ENCODE data around the gene SERPINB4.
"Not testable (repeated sequence)": the region's sequence is repeated elsewhere in the genome, so short reads cannot be mapped to it uniquely, and the experiment has no call there.

SERPINB4 gene

GRCh38 chr18:63644142-63644541 lies at the start of gene SERPINB4:
Gene SERPINB4 (minus strand): TSS chr18:63644256. CDS start chr18:63643577, 679 bp downstream.
- DNase-seq (ENCODE audit: low read depth) = not testable (repeated sequence)

- DNase-seq (ENCODE audit: low read depth) = no peak
Observed at GRCh38 chr18:63689064-63689463, 45.0 kb upstream of the SERPINB4 start.

DNA sequence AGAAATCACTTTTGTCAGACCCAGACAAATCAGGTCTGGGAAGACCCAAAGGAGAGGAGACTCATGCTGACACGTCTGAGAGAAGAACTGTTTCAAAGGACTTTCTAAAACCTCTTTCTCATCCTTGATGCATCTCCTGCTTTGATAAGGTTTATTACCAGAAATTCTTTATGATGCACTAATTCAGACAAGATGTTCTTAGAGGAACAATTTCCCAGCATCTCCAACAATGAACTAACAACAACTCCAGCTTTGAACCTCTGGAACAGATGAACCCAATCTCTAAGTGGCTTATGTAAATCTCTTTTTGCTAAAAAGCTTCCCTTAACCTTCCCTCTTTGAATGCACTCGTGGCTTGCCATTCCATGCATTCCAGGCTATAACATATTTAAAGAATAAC lies 42.8 kb upstream of the SERPINB4 start:
- DNase-seq (ENCODE audit: low read depth) = no peak

DNA sequence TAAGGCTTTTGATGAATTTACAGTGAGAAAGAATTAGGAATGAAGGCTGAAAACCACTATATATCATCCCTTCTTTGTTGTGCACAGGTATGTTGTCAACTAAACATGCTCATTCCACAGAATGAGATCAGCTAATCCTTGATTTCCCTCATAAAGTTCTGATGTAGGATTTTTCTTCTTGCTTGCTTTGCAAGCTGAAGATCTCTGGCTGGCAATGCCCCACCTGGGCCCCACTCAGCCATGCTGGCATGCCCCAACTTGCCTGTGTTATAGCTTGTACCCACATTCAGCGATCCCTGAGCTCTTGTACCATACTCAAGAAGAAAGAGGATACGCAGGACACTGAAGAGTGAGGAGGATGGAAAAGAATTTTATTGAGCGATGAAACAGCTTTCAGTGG lies 40.7 kb upstream of the SERPINB4 start:
- DNase-seq (ENCODE audit: low read depth) = no peak

DNA sequence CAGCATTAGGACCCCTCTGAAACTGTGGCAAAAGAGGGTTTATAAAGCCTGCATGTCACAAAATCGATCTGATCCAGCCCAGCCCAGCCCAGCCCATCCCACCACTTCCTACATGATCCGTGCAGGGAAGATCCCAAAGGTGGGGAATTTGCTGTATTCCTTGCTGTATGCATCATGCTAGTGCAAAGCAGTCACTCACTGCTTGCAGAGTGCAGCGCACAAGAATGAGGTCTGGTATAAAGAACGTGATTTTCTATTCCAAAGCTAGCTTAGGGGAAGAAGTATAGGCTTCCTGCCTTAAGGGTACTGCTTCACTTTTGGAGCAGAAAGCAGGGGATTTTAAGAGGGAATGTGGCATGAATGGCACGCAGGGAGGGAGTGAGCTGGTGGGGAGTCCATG lies 39.8 kb upstream of the SERPINB4 start:
- no peak for DNase-seq (ENCODE audit: low read depth)

- DNase-seq (ENCODE audit: low read depth) = peak; percentile 60
Observed at GRCh38 chr18:63683152-63683551, 39.1 kb upstream of the SERPINB4 start.

DNA sequence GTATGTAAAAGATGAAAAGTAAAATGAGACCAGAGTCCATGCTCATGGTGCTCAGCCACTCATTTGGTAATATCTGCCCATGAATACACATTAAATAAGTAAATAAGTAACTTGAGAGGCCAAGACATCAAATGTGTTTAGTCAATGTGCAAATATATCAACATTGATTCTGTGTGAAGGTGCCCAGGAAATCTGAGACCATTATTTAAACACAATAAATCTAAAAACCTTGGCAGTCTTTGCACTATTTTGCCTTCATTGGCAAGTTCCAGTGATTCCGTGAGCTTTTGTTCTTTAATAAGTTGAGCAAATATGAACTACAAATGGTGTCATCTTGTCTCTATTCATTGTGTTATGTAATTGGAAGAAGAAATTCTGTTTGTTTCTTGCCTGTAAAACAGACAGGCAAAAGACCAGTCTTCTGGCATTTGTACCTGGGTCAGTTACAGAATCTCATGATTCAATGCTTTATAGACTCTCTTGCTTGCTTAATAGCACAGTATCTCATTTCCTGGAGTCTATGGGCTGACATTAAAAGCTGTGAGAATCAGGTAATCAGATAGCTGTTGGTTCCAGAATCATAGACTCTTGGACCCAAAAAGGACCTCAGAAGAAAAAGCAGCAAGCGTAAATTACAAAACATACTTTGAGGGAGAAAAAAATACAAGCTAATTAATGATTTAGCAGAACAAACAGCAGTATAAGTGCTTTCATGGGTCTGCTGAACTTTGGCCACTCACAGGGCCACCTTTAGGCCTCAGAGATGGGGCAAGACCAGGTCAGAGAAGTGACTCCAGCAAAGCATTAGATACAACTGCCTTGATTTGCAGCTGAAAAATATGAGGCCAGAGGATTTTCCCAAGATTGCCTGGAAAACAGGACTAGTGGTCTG lies 37.6 kb upstream of the SERPINB4 start:
- DNase-seq (ENCODE audit: low read depth) = no peak

GRCh38 chr18:63679820-63680606 lies 36.0 kb upstream of the SERPINB4 start:
- no peak for DNase-seq (ENCODE audit: low read depth)

DNA sequence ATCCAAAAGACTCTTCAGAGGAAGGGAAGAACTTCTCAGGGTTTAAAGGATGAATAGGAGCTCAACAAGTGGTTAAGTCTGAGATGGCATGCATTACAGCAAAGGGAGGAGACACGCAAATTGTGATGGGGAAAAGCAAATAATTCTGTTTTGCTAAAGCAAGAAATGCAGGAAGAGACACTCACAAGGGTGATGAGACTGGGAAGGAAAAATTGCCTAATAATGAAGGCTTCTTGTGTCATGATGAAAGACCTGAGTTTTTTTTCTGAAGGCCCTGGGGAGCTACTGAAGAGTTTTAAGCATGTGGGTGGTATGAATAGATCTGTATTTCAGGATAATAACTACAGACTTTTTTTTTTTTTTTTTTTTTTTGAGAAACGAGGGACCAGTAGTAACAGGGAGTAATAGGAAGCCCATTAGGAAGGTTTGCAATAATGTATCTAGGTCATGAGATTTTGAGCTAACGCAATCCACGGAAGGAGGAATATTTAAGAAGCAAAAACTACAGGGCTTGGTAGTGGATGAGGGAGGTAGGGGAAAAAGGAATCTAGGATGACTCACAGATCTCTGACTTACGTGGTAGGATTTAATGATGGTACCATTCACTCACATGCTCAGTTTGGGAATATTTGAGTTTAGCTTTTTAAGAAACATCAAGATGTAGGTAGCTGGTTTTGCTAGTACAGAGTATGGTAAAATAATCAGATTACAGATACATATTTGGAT lies 33.6 kb upstream of the SERPINB4 start:
- DNase-seq (ENCODE audit: low read depth) = no peak

GRCh38 chr18:63676526-63677323 lies 32.7 kb upstream of the SERPINB4 start:
- DNase-seq (ENCODE audit: low read depth) = no peak

GRCh38 chr18:63664571-63664970 lies 20.5 kb upstream of the SERPINB4 start:
- no peak for DNase-seq (ENCODE audit: low read depth)

DNA sequence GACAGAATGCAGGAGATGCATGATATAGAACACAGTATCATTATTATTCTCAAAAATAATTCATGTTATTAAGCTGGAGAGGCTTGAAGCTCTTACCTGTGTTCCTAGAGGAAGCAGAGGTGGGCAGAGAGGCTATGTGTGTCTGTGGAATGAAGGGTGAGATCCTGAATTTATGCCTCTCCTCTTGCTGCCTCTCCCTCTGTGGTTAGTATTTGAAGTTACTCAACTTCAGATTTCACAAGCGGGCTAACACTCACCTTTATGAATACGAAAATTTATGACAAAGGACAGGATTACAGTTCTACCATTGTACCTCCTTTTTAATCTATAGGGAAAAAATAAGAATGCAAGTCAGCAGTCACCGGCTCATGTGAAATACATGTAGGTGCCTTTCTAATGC lies 17.7 kb upstream of the SERPINB4 start, which contains the start of gene SERPINB3:
SERPINB3 (minus strand) TSS at position 144 of the 400 bp plus-strand sequence. CDS start 677 bp downstream, outside the sequence.
- not testable (repeated sequence) for DNase-seq (ENCODE audit: low read depth)

GRCh38 chr18:63658920-63659319 lies 14.9 kb upstream of the SERPINB4 start:
- not testable (repeated sequence) for DNase-seq (ENCODE audit: low read depth)

DNA sequence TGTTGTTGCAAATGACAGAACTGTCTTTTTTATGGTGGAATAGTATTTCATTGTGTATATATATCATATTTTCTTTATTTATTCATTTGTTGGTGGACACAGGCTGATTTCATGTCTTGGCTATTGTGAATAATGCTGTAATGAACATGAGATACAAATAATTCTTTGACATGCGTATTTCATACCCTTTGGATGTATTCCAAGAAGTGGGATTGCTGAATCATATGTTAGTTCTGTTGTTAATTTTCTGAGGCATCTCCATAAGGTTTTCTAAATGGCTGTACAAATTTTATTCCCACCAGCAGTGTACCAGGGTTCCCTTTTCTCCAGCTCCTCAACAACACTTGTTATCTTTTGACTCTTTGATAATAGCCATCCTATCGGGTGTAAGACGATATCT lies 6.2 kb upstream of the SERPINB4 start:
- DNase-seq (ENCODE audit: low read depth) = not testable (repeated sequence)

DNA sequence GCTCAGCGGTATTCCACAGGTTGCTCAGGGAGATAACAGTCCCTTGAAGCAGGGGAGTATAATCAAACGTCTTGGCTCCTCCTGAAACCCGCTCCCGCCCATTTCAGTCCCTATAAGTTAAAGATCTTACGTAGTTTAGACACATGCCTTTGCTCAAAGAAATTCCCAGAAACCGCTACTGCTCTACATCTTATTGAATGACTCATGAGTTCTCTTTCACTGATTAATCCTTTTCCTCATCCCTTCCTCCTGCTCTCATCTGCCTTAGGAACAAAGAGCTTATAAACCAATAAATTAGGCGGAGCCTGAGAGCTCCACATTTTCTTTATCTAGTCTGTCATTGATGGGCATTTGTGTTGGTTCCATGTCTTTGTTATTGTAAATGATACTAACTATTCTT lies 4.2 kb upstream of the SERPINB4 start:
- DNase-seq (ENCODE audit: low read depth) = no peak

- no peak for DNase-seq (ENCODE audit: low read depth)
Observed at GRCh38 chr18:63646936-63647335, 2.9 kb upstream of the SERPINB4 start.

DNA sequence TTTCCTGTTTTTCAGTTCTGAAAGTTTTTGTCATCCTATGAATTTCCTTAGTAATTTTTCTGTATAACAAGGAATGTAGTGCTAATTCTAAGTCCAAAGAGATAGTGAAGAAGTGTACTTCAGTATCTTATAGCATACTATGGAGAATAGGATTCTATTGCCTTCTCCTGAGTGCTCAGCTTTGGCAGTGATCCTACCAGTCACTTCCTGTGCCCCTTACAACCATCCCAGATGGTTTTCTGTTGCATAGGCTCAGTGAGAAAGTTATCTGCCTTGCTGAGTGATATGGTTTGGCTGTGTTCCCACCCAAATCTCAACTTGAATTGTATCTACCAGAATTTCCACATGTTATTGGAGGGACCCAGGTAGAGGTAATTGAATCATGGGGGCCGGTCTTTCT lies 638 bp upstream of the SERPINB4 start:
- not testable (repeated sequence) for DNase-seq (ENCODE audit: low read depth)

DNA sequence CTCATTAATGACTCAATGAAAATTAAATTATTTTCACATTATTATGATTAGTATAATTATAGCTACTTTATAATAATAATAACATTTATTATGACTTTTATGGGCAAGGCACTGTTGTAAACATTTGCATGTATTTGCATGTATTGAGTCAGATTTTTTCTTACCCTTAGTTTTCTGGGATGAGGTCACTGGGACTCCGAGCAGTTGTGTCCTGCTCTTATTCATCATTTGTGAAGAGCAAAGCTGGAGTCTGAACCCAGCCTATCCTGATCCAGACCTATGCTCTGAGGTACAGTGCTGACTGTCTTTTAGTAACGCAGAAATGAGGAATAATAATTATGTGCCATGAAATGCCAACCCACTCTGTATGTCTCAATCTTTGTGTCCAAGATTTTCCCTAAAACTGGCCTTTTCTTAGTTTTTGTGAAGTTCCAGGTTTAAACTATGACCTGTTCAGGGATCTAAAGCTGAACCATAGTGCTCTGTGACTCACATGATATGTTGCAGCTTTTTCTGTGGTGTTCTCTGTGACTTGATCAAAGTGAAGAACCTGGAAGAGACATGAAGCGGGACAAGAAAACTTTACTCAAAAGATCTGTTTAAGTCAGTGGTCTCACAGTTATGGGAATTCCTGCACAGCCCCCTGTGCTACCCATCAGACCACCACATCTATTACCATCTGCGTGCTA lies 1.2 kb downstream of the SERPINB4 start:
- DNase-seq (ENCODE audit: low read depth) = not testable (repeated sequence)

DNA sequence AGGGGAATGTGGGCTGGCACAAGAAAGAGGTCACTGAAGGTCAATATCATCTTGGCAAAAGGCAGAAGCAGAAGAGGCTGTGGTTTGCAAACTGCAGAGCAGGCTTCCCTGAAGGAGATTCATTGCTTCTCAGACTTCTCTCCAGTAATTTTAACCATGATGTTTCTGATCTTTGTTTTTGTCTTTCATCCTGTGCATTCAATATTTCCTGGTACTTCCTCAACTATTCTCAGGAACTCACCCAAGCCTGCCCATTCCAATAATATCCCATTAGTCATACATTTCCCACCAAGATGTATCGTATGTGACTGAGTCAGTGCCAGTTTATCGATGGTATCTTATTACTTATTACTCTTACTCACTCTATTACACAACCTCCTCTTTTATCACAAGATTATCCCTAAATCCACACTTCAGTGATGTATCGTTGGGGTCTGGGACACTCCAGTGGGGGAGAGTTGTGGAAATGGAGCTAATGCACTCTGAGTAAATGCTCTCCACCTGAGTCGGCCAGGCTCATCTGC lies 2.8 kb downstream of the SERPINB4 start:
- DNase-seq (ENCODE audit: low read depth) = not testable (repeated sequence)

- no peak for DNase-seq (ENCODE audit: low read depth)
Observed at GRCh38 chr18:63637703-63638102, 6.4 kb downstream of the SERPINB4 start.
